Measurements from ENCODE around the gene PHKA2. TPM values are rescaled to one million over a fixed set of nuclear protein-coding genes. Genes with fewer than 3 reads are reported as not detected.
"Not testable (repeated sequence)": the region's sequence is repeated elsewhere in the genome, so short reads cannot be mapped to it uniquely, and the experiment has no call there.

Gene PHKA2
- total RNA-seq, 1 donor from 2014 or later, result 26.3 TPM

DNA sequence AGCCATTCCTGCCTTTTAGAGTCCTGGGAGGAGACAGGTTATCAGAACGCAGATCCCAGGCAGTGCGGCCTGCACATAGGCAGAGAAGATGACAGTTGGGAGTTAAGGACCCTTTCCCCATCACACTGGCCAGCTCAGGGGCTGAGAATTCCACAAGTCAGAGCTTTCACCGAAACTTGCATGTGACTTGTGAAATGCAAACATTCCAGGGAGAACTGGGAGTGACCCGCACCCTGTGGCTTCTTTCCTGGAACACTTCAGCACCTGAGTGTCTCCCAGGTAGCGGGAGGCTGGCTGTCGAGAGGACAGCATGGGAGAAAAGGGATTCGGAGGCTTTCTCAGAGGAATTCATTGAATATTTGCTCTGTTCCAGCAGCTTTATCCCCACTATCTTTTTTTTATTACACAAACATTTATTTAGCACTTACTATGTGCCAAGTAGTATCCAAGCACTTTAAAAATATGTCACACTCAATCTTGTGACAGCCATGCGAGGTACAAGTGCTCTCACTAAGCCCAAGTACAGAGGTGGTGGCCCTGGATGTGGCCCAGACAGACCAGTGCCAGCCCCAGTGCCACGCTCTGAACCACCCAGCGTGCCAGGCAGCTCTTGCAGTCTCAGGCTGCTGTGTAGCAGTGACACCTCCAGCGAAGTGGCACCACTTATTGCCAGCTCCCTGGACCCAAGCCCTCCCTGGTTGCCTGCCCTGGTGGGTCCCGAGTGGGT lies 100.5 kb downstream of the PHKA2 start:
- no peak for ATAC-seq
- DNase-seq (ENCODE audit: low spot score), result no peak
- intact Hi-C loops (cut with DNase I), result no loop called here

DNA sequence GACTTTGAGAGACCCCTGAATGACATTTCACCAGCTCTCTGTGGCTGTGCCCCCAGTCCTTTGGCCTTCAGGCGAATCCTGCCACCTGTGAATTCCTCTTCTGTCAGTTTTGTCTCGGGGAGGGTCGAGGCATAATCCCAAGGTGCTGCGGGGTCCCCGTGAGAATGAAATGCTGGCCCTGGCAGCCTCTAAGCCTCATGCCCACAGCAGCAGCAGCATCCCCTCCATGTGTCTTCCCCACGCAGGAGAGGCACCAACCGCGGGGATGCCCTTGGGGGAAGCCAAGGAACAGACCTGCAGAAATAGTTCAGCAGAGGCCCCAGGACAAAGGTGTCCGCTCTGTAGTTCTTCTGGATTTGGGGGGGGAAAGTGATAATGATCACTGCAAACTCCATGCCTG lies 104.8 kb downstream of the PHKA2 start:
- intact Hi-C loops (cut with DNase I), result no loop called here
- no peak for ATAC-seq
- no peak for DNase-seq (ENCODE audit: low spot score)

DNA sequence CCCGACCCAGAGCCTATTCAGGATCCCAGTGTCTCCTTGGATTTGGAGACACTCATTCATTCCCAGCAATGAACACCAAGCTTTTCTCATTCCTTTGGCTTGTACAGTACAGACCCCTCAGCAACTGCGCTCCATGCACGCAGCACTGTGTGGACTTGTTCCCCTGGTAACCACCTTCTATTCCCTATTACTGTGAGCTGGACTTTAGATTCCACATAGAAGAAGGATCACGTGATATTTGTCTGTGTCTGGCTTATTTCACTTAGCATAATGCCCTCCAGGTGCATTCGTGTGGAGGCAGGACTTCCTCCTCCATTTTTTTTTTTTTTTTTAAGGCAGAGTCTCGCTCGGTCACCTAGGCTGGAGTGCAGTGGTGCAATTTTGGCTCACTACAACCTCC lies 106.4 kb downstream of the PHKA2 start:
- intact Hi-C loops (cut with DNase I), result no loop called here
- no peak for DNase-seq (ENCODE audit: low spot score)
- no peak for ATAC-seq

DNA sequence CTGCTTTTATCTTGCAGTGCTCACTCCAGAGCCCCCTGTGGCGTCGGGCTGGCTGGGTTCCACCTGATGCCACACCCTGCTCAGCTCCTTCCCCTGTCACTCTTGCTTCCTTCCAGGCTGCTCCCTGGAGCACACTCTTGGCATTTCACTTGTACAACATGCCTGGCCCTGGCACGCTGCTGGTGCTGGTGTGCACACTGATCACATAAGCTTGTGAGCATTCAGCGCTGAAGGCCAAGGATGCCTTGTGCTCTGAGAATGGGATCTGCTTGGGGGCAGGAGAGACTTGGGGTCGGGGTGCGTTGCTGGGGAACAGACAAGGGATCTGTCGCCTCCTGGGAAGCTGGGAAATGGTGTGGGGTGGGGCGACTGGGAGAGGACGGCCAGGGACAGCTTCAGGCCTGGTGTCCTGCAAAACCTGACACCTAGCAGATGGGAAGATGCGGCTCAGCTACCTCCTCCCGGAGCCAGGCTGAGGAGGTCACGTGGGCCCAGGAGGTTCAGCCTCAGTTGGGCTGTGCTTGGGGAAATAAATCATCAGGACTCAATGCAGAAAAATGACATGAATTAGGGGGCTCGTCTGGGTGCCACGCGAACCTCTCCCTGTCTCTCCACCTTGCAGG lies 108.5 kb downstream of the PHKA2 start:
- intact Hi-C loops (cut with DNase I), result no loop called here
- no peak for DNase-seq (ENCODE audit: low spot score)
- no peak for ATAC-seq

DNA sequence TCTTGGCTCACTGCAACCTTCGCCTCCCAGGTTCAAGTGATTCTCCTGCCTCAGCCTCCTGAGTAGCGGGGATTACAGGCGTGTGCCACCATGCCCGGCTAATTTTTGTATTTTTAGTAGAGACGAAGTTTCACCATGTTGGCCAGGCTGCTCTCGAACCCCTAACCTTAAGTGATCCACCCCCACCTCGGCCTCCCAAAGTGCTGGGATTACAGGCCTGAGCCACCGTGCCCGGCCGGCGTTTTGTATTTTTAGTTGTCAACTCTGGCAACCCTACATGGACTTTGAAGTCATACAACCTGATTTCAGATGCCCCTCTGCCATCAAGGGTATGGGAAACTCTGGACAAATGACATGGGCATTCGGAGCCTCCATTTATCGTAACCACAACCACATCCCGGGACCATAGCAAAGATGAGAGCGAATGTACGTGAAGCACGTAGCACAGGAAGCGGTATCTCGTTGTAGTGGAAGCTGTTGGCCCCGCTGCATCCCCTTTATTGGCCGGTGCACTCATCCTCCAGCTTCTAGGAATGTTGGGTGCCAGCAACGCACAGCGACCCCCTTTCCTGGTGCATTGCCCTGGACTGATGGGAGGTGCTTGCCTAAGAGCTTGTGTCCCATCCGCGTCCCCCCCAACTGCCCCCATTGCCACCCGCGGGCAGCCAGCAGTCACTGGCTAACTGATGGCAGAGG lies 109.2 kb downstream of the PHKA2 start:
- no peak for DNase-seq (ENCODE audit: low spot score)
- intact Hi-C loops (cut with DNase I), result no loop called here
- ATAC-seq, result no peak

DNA sequence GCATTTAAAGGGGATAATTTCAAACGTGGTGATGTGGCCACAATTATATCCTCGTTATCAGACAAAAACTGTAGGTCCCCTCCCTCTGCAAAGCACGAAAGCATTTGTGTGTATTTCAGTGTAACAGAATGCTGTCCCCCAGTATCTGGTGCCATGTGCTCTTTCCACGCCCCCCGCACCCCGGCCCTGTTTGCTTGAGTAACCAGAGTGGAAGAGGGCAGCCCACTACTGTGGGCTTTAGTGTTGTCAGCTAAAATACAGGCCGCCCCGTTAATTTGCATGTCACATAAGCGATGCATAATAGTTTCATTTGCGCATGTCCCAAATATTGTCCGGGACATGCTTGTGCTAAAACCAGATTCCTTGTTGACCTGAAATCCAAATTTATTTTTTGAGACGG lies 110.1 kb downstream of the PHKA2 start:
- intact Hi-C loops (cut with DNase I), result no loop called here
- no peak for ATAC-seq
- no peak for DNase-seq (ENCODE audit: low spot score)

DNA sequence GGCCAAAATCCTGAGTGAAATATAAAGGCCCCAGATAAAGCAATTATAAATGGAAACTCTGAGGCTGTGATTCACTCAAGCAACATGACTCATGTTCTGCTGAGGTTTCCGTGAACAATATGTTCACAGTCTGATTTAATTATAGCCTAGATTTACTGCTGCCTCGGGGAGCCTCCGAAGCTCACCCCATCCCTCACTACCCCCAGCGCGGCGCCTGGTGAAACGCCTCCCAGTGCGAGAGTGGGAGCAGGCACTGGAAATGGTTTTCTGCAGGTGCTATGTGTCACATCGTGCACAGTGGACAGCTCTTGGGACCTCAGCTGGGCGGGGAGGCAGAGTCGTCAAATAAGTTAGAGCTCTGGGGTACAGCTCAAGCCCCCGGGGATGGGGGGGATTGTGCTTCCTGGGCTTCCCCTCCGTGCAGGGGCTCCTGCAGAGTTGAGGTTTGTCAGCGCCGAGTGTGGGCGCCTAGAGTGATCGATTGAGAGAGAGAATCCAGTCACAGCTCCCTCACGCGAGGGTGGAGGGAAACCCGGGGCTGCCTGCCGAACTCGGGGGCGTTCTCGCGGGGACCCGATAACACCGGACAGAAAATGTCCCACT lies 110.6 kb downstream of the PHKA2 start:
- DNase-seq (ENCODE audit: low spot score), result no peak
- intact Hi-C loops (cut with DNase I), result no loop called here
- peak; percentile 75 for ATAC-seq

DNA sequence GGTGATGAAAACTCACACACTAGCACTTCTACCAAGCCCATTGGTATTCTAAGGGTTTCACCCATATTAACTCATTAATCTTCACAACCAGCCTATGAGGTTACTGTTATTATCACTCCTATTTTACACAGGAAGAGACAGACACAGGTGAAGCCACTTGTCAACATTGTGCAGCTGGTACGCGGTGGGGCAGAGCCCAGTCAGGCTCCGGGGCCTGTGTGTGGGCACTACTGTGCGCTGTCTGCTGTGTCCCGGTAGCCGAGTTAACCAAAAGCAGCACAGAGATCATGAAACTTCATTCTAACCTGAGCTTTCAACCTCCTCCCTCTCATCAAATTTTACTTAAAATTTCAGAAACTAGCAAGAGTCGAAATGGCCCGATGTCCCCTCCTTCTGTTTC lies 111.3 kb downstream of the PHKA2 start:
- ATAC-seq (no peak), DNase-seq (ENCODE audit: low spot score) (no peak)
- intact Hi-C loops (cut with DNase I), result no loop called here

DNA sequence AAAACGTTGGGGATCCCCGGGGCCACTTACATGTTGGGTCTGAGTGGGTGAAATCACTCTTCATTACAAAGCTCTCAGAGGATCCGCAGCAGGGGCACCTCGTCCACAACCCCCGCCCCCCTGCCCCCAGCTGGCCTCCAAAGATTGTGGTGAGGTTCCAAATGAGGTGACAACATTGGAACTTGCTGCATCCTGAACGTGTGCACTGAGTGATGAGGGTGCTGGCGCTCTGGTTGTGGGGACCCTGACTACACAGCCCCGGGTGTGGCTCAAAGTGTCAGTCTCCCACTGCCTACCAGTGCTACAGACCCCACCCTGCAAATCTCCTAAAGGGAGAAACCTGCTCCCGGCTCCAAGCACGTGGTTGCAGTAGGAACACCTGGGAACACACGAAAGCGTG lies 111.9 kb downstream of the PHKA2 start:
- ATAC-seq (no peak), DNase-seq (ENCODE audit: low spot score) (no peak)
- intact Hi-C loops (cut with DNase I), result no loop called here

DNA sequence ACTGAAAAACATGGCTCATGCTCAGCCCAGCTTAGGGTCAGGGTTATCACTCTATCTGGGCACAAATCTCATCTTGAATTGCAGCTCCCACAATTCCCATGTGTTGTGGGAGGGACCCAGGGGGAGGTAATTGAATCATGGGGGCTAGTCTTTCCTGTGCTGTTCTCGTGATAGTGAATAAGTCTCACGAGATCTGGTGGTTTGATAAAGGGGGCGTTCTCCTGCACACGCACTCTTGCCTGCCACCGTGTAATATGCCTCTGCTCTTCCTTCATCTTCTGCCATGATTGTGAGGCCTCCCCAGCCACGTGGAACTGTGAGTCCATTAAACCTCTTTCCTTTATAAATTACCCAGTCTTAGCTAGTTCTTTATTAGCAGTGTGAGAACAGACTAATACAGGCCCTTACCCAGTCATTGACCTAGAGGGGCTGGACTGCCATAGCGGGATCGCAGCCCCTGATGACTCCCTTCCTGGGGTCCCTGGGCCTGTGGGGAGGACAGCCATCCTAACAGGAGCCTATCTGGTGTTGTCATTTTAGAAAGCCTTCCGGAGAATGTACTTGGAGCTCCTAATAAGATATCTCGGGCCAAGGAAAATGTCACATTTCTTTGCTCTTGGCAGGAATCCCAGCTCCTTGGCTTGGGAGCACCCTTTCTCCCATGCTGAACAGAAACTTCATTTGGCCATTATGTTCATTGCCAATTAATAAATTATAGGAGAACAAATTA lies 112.6 kb downstream of the PHKA2 start:
- ATAC-seq (peak; percentile 38), DNase-seq (ENCODE audit: low spot score) (no peak)
- intact Hi-C loops (cut with DNase I), result no loop called here

DNA sequence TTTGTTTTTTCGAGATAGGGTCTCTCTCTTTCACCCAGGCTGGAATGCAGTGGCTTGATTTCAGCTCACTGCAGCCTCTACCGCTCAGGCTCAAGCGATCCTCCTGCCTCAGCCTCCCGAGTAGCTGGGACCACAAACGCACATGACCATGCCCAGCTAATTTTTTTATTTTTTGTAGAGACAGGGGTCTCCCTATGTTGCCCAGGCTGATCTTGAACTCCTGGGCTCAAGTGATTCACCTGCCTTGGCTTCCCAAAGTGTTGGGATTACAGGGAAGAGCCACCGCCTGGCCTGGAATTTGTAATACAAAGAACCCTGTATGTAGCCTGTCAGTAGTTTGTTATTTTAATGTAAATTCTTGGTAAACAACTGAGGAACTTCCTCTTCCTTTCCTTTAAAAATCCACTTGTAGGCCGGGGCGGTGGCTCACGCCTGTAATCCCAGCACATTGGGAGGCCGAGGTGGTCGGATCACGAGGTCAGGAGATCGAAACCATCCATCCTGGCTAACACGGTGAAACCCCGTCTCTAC lies 119.5 kb downstream of the PHKA2 start:
- DNase-seq (ENCODE audit: low spot score) (no peak), ATAC-seq (no peak)
- intact Hi-C loops (cut with DNase I), result no loop called here

DNA sequence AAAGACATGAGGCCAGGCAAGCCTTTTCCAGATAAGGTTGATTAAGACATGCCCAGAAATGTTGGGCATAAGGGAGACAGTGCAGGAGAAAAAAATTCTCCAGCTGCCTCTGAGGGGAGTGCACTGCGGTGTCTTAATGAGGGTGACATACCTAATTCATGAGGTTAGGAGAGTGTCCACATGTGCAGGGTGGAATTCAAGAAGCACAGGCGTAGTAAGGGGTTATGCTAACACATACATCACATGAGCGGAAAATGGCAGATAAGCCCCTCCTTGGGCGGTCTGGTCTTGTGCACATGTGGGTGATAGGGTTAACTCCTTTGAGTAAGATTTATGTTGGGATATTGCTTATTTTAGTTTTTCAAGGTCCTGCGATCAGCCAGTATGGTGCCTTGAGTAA lies 122.4 kb downstream of the PHKA2 start:
- ATAC-seq, result no peak
- intact Hi-C loops (cut with DNase I), result no loop called here

DNA sequence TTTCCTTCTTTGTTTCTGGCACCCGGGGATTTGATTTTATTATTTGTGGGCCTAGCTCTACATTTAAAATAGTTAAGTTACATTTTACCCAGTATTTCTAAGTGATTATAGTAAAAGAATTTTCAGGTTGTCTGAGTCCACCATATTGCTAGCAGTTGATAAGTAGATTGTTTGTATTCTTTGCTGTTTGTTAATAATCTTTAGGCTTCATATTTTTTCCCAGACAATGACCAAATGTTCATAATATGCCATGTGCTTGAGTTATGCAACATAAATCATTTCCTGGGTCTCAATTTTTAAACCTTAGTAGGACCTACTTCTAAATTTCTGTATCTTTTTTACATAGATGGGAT lies 127.3 kb downstream of the PHKA2 start:
- DNase-seq (ENCODE audit: low spot score) (no peak), ATAC-seq (no peak)
- intact Hi-C loops (cut with DNase I), result no loop called here

More for the DNA sequence above, 122.4 kb downstream of the PHKA2 start:
- no peak for DNase-seq (ENCODE audit: low spot score)

DNA sequence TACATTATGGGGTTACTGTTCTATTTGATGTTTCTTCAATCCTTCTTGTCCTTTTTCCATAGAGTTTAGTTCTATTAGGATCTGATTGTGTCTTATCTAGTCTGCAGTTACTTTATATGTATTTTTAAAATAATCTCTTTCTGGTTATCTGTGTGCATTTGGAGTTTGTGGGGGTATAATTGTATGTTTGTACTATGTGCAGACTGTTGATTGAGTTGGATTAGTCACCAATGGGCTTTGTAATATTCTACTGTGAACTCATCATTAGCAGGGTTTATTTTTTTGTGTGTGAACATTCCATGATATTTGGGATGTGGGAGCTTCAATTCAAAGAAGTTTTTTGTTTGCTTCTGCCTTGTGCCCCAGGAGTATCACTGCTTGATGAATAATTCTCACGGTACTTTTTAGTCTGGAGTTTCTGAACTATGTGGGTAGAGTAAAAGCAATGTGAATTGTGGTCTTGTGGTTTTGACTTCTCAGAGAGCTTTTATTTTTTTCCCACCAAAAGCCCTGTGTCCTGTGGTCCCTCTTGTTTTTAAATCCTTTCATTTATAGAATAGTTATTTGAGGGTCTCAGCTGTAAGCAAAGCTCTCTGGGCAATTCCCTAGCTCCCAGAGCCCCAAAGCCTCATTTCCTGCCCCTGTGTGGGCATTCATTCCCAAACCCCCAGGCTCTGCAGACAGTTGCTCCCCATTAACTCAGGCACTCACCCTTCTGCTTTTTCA lies 127.8 kb downstream of the PHKA2 start:
- DNase-seq (ENCODE audit: low spot score) (no peak), ATAC-seq (no peak)
- intact Hi-C loops (cut with DNase I), result no loop called here

DNA sequence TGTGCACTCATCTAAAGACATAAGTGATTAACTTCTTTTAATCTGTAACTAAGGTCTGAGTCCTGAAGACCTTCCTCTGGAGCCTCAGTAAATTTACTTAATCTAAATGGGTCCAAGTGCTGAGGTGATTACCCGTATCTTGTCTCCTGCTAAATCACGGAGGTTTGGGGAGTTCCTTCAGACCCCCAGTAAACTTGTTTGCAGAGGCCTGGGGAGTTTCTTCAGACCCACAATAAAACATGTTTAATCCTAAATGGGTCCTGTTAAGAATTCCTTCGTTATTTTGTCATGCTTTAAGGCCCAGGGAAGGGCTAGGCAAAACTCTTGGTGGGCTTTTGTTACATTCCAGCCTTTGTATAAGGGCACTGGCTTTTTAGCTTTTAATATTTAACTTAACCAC lies 136.0 kb downstream of the PHKA2 start:
- intact Hi-C loops (cut with DNase I); ATAC-seq; DNase-seq (ENCODE audit: low spot score): not testable (repeated sequence)

Measured in sciatic nerve (tissue), 2 donors.